ENCODE measurements around the gene SLC26A2.

SLC26A2 gene

DNA sequence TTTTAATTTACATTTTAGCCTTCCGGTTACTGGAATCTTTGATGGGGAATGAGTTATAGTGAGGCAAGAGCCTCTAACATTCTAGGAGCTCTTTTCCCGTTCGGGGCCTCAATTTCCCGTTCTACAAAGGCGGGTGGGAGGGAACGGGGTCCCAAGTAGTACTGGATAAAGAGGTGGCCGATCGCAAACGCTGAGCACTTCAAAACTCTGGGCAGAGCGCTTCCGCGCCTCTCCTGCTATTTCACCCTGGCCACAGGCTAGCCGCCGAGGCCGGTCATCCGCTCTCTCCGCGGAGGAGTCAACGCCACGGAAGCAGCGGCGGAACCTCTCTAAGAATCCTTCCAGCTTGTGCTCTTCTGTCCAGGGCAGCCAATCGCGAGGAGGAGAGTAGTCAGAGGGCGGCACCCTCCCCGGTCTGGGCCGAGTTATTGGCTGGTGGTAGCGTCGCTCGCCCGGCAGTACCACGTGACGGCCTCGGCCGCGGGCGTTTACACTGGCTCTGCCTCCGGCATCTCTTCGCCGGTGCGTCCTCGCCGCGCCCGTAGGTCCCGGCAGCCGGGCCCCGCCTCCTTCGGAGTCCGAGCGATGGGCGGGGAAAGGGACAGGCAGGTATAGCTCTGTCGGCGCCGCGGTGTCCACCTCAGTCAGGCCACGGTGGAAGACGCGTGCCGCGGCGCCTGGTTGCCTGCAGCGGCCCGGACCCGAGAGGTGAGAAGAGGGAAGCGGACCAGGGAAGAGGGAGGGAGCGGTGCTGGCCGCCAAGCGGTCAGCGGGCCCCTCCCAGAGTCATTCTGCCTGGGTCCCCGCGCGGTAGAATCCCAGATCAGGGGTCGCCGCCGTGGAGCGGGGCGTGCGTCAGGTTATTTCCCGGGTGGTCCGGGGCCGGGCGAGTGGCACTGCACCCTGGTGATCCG lies at the start of gene SLC26A2:
Gene SLC26A2, plus strand, starts transcription at position 487 of the 914 bp plus-strand sequence. CDS start 16,895 bp downstream, outside the sequence.
- Histone ChIP-seq H3K9me3 (ENCODE audit: low read length) (no peaks in the 10 kb centered on the region), H3K27me3 (ENCODE audit: control insufficient read depth in 1 of 2, insufficient read depth in 2 of 2, low read length in 2 of 2) (no peaks in the 10 kb centered on the region), H3K36me3 (ENCODE audit: insufficient read depth, low read length) (no peaks in the 10 kb centered on the region), H3K4me1 (ENCODE audit: insufficient read depth, low read length) (peaks cover 20% of the 10 kb centered on the region), H3K9ac (ENCODE audit: low read length) (peak within 1 kb of the TSS; percentile 81), H3K4me3 (ENCODE audit: low read depth in 1 of 2, low read length in 2 of 2) (peak within 1 kb of the TSS; percentile 73 to 89), H3K27ac (ENCODE audit: low read depth, low read length) (peak within 1 kb of the TSS; percentile 96)

GRCh38 chr5:149911031-149911430 lies 49.5 kb upstream of the SLC26A2 start:
- no peaks in the 10 kb centered on the region for H3K36me3 ChIP-seq (ENCODE audit: insufficient read depth, low read length)
- H3K9me3 ChIP-seq (ENCODE audit: low read length) = no peaks in the 10 kb centered on the region
- no peaks in the 10 kb centered on the region for H3K27me3 ChIP-seq (ENCODE audit: control insufficient read depth in 1 of 2, insufficient read depth in 2 of 2, low read length in 2 of 2)
- no peaks in the 10 kb centered on the region for H3K4me1 ChIP-seq (ENCODE audit: insufficient read depth, low read length)
- H3K27ac ChIP-seq (ENCODE audit: low read depth, low read length) = no peak overlapping the region
- H3K4me3 ChIP-seq (ENCODE audit: low read depth in 1 of 2, low read length in 2 of 2) = no peak overlapping the region
- no peak overlapping the region for H3K9ac ChIP-seq (ENCODE audit: low read length)

DNA sequence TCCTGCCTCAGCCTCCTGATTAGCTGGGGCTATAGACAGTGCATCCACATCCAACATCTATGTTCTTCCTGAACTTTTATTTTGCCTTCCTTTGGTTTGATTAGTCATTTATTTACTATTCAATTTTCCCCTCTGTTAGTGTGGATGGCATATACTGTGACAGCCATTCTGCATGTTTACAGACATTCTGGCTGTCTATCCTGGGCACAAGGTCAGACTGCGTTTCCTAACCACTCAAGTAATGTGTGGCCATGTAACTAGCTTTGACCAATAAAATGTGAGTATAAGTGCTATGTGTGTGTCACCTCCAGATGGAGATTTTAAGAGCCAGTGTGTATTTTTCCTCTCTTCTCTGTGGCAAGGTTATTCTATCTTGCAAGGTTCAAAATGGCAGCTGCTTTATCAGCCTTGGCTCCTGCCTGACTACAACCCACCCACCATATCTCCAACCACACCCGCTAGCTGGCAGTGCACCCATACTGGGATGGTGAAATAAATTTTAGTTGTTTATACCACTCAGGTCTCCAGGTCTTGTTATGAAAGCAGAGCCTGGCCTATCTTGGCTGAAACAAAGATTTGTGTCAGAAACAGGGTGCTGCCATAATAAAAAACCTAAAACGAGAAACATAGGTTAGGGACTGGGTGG lies 48.2 kb upstream of the SLC26A2 start:
- Histone ChIP-seq H3K4me1 (ENCODE audit: insufficient read depth, low read length) (no peaks in the 10 kb centered on the region), H3K9ac (ENCODE audit: low read length) (no peak overlapping the region), H3K27me3 (ENCODE audit: control insufficient read depth in 1 of 2, insufficient read depth in 2 of 2, low read length in 2 of 2) (no peaks in the 10 kb centered on the region), H3K9me3 (ENCODE audit: low read length) (no peaks in the 10 kb centered on the region), H3K4me3 (ENCODE audit: low read depth in 1 of 2, low read length in 2 of 2) (no peak overlapping the region), H3K36me3 (ENCODE audit: insufficient read depth, low read length) (no peaks in the 10 kb centered on the region), H3K27ac (ENCODE audit: low read depth, low read length) (no peak overlapping the region)

- Histone ChIP-seq H3K4me3 (ENCODE audit: low read depth in 1 of 2, low read length in 2 of 2) (no peak overlapping the region), H3K9me3 (ENCODE audit: low read length) (no peaks in the 10 kb centered on the region), H3K4me1 (ENCODE audit: insufficient read depth, low read length) (no peaks in the 10 kb centered on the region), H3K9ac (ENCODE audit: low read length) (no peak overlapping the region), H3K36me3 (ENCODE audit: insufficient read depth, low read length) (no peaks in the 10 kb centered on the region), H3K27ac (ENCODE audit: low read depth, low read length) (no peak overlapping the region), H3K27me3 (ENCODE audit: control insufficient read depth in 1 of 2, insufficient read depth in 2 of 2, low read length in 2 of 2) (no peaks in the 10 kb centered on the region)
Observed at GRCh38 chr5:149913436-149914419, 46.8 kb upstream of the SLC26A2 start.

GRCh38 chr5:149915392-149916260 lies 44.9 kb upstream of the SLC26A2 start:
- H3K4me1 ChIP-seq (ENCODE audit: insufficient read depth, low read length) = no peaks in the 10 kb centered on the region
- no peaks in the 10 kb centered on the region for H3K9me3 ChIP-seq (ENCODE audit: low read length)
- no peak overlapping the region for H3K9ac ChIP-seq (ENCODE audit: low read length)
- no peaks in the 10 kb centered on the region for H3K36me3 ChIP-seq (ENCODE audit: insufficient read depth, low read length)
- no peak overlapping the region for H3K4me3 ChIP-seq (ENCODE audit: low read depth in 1 of 2, low read length in 2 of 2)
- no peaks in the 10 kb centered on the region for H3K27me3 ChIP-seq (ENCODE audit: control insufficient read depth in 1 of 2, insufficient read depth in 2 of 2, low read length in 2 of 2)
- H3K27ac ChIP-seq (ENCODE audit: low read depth, low read length) = no peak overlapping the region

GRCh38 chr5:149916334-149917072 lies 44.1 kb upstream of the SLC26A2 start:
- Histone ChIP-seq H3K9me3 (ENCODE audit: low read length) (no peaks in the 10 kb centered on the region), H3K4me1 (ENCODE audit: insufficient read depth, low read length) (no peaks in the 10 kb centered on the region), H3K4me3 (ENCODE audit: low read depth in 1 of 2, low read length in 2 of 2) (no peak overlapping the region), H3K9ac (ENCODE audit: low read length) (no peak overlapping the region), H3K36me3 (ENCODE audit: insufficient read depth, low read length) (no peaks in the 10 kb centered on the region), H3K27ac (ENCODE audit: low read depth, low read length) (no peak overlapping the region), H3K27me3 (ENCODE audit: control insufficient read depth in 1 of 2, insufficient read depth in 2 of 2, low read length in 2 of 2) (no peaks in the 10 kb centered on the region)

GRCh38 chr5:149917073-149917676 lies 43.4 kb upstream of the SLC26A2 start:
- Histone ChIP-seq H3K9ac (ENCODE audit: low read length) (no peak overlapping the region), H3K4me3 (ENCODE audit: low read depth in 1 of 2, low read length in 2 of 2) (no peak overlapping the region), H3K4me1 (ENCODE audit: insufficient read depth, low read length) (no peaks in the 10 kb centered on the region), H3K27ac (ENCODE audit: low read depth, low read length) (no peak overlapping the region), H3K36me3 (ENCODE audit: insufficient read depth, low read length) (no peaks in the 10 kb centered on the region), H3K9me3 (ENCODE audit: low read length) (no peaks in the 10 kb centered on the region), H3K27me3 (ENCODE audit: control insufficient read depth in 1 of 2, insufficient read depth in 2 of 2, low read length in 2 of 2) (no peaks in the 10 kb centered on the region)

GRCh38 chr5:149921597-149921996 lies 39.0 kb upstream of the SLC26A2 start:
- no peaks in the 10 kb centered on the region for H3K36me3 ChIP-seq (ENCODE audit: insufficient read depth, low read length)
- H3K4me3 ChIP-seq (ENCODE audit: low read depth in 1 of 2, low read length in 2 of 2) = no peak overlapping the region
- H3K4me1 ChIP-seq (ENCODE audit: insufficient read depth, low read length) = no peaks in the 10 kb centered on the region
- no peak overlapping the region for H3K9ac ChIP-seq (ENCODE audit: low read length)
- H3K9me3 ChIP-seq (ENCODE audit: low read length) = no peaks in the 10 kb centered on the region
- no peak overlapping the region for H3K27ac ChIP-seq (ENCODE audit: low read depth, low read length)
- H3K27me3 ChIP-seq (ENCODE audit: control insufficient read depth in 1 of 2, insufficient read depth in 2 of 2, low read length in 2 of 2) = no peaks in the 10 kb centered on the region

GRCh38 chr5:149922950-149923349 lies 37.6 kb upstream of the SLC26A2 start:
- H3K27me3 ChIP-seq (ENCODE audit: control insufficient read depth in 1 of 2, insufficient read depth in 2 of 2, low read length in 2 of 2) = no peaks in the 10 kb centered on the region
- no peaks in the 10 kb centered on the region for H3K36me3 ChIP-seq (ENCODE audit: insufficient read depth, low read length)

GRCh38 chr5:149924486-149924885 lies 36.1 kb upstream of the SLC26A2 start:
- H3K9me3 ChIP-seq (ENCODE audit: low read length) = no peaks in the 10 kb centered on the region

More at GRCh38 chr5:149922950-149923349, 37.6 kb upstream of the SLC26A2 start:
- H3K4me3 ChIP-seq (ENCODE audit: low read depth in 1 of 2, low read length in 2 of 2) = no peak overlapping the region
- H3K9me3 ChIP-seq (ENCODE audit: low read length) = no peaks in the 10 kb centered on the region
- no peak overlapping the region for H3K27ac ChIP-seq (ENCODE audit: low read depth, low read length)
- H3K9ac ChIP-seq (ENCODE audit: low read length) = no peak overlapping the region
- no peaks in the 10 kb centered on the region for H3K4me1 ChIP-seq (ENCODE audit: insufficient read depth, low read length)

More at GRCh38 chr5:149924486-149924885, 36.1 kb upstream of the SLC26A2 start:
- Histone ChIP-seq H3K4me3 (ENCODE audit: low read depth in 1 of 2, low read length in 2 of 2) (no peak overlapping the region), H3K27ac (ENCODE audit: low read depth, low read length) (no peak overlapping the region), H3K9ac (ENCODE audit: low read length) (no peak overlapping the region), H3K36me3 (ENCODE audit: insufficient read depth, low read length) (no peaks in the 10 kb centered on the region), H3K27me3 (ENCODE audit: control insufficient read depth in 1 of 2, insufficient read depth in 2 of 2, low read length in 2 of 2) (no peaks in the 10 kb centered on the region), H3K4me1 (ENCODE audit: insufficient read depth, low read length) (no peaks in the 10 kb centered on the region)
